Body of pancreas (tissue), 4 donors: ENCODE data around the gene MAP1B.

Source experiments
- CTCF ChIP-seq, 7 experiments: fragments of 450-650 bp in 4 of 7; fragments of 200-600 bp in 3 of 7; sonication (generic) in 3 of 7; IDR thresholded peaks; one replicate each; pipeline ENCODE4 v1.5.1; 2016 to 2019; ENCODE audit warnings: antibody characterized with exemption in 7 of 7
- POLR2A ChIP-seq, 3 donors: fragments of 450-650 bp; IDR thresholded peaks; one replicate each; pipeline ENCODE4 v1.6.1; 2016; ENCODE audit warnings: antibody characterized with exemption in 3 of 3, mild to moderate bottlenecking in 2 of 3

- peak in 2 of 7 experiments; percentile 17 to 33 for TF ChIP-seq CTCF (IDR thresholded peaks at IDR 0.05)
- TF ChIP-seq POLR2A (IDR thresholded peaks at IDR 0.05) = no peak
Measured at GRCh38 chr5:72245951-72246532, 138.8 kb downstream of the MAP1B start.
